HCT116 (cell line): ENCODE data around the gene LCE1A. TPM values are rescaled to one million over a fixed set of nuclear protein-coding genes. Genes with fewer than 3 reads are reported as not detected.
A peak's percentile ranks its signal among the peaks of the same experiment; 100 is the strongest.

ENCODE experiments used
- ATAC-seq: fragments of 200-7000 bp; cut with Tn5 transposase; 2 replicates; pipeline ENCODE4 v1.9.1; 2020; ENCODE audit warnings: mild to moderate bottlenecking, moderate library complexity
- BruUV-seq: library from RNA; stranded (reverse); fragments of 400-500 nt; replicated peaks from 2 replicates; lab custom pipeline; 2021; lab: Mats Ljungman, UMichigan
- CTCF ChIA-PET: fragments of 300-600 bp; sonication (Branson Sonifier 250); formaldehyde crosslinking; loops from one replicate; lab custom pipeline; 2021; ENCODE audit warnings: antibody characterized with exemption; lab: Charles Lee
- POLR2A ChIA-PET: fragments of 300-600, 350-600 bp; sonication (Branson Sonifier 250); formaldehyde crosslinking; loops from one replicate; lab custom pipeline; 2021; ENCODE audit warnings: antibody characterized with exemption; lab: Charles Lee
- RAD21 ChIA-PET, 2 experiments: fragments of 300-600 bp; sonication (Branson Sonifier 250); formaldehyde crosslinking; loops; one replicate each; lab custom pipeline; 2023; ENCODE audit warnings: low total read pairs in 2 of 2; ENCODE audit not compliant: uncharacterized antibody in 2 of 2, unreplicated experiment in 2 of 2, low non-redundant PET in 1 of 2; lab: Charles Lee
- DNase-seq: peaks from one replicate; pipeline ENCODE4 v3.0.0-alpha.2; 2010; ENCODE audit warnings: low read depth, low spot score
- H2AFZ ChIP-seq: fragments of 200-600 bp; shearing (Covaris generic), sonication (generic); 2 replicates; pipeline ENCODE4 v1.6.1; 2017; ENCODE audit warnings: low read depth, mixed run types, mixed read lengths, antibody characterized with exemption, low read length; ENCODE audit not compliant: poor library complexity, severe bottlenecking
- H3K27ac ChIP-seq: 2 replicates; pipeline ENCODE4 v1.5.1; 2012; ENCODE audit warnings: low read depth, low read length
- H3K27me3 ChIP-seq: fragments of 200-600 bp; sonication (generic); 2 replicates; pipeline ENCODE4 v1.6.1; 2016; ENCODE audit warnings: mixed run types, low read length, mixed read lengths; ENCODE audit not compliant: insufficient read depth
- H3K36me3 ChIP-seq, 2 experiments: fragments of 200-500 bp in 1 of 2; fragments of 200-600 bp in 1 of 2; sonication (Bioruptor generic) in 1 of 2; sonication (generic) in 1 of 2; 2 replicates each; pipeline versions ENCODE4 v1.5.1 to v1.6.1; 2014 to 2016; ENCODE audit warnings: low read length in 2 of 2, inconsistent platforms in 1 of 2, mixed read lengths in 1 of 2, mixed run types in 1 of 2; ENCODE audit not compliant: insufficient read depth in 2 of 2, control insufficient read depth in 1 of 2
- H3K4me1 ChIP-seq, 2 experiments: fragments of 200-600 bp in 1 of 2; sonication (generic) in 1 of 2; 2 replicates each; pipeline versions ENCODE4 v1.5.1 to v1.6.1; 2012 to 2017; ENCODE audit warnings: low read length in 2 of 2, inconsistent platforms in 1 of 2, mild to moderate bottlenecking in 1 of 2, mixed read lengths in 1 of 2, mixed run types in 1 of 2, moderate library complexity in 1 of 2; ENCODE audit not compliant: insufficient read depth in 2 of 2, control insufficient read depth in 1 of 2
- H3K4me2 ChIP-seq: fragments of 200-600 bp; sonication (generic); 2 replicates; pipeline ENCODE4 v1.6.1; 2017; ENCODE audit warnings: mixed run types, low read length, mixed read lengths
- H3K4me3 ChIP-seq, 2 experiments: fragments of 200-600 bp in 1 of 2; sonication (generic) in 1 of 2; replicated peaks in 1 of 2; 2 replicates each; pipeline ENCODE4 v1.5.1; 2011 to 2016; ENCODE audit warnings: low read length in 2 of 2, control low read depth in 1 of 2, low read depth in 1 of 2, mild to moderate bottlenecking in 1 of 2, mixed read lengths in 1 of 2, mixed run types in 1 of 2
- H3K79me2 ChIP-seq: fragments of 200-600 bp; sonication (generic); 2 replicates; pipeline ENCODE4 v1.6.1; 2017; ENCODE audit warnings: mild to moderate bottlenecking, mixed run types, low read length, moderate library complexity, mixed read lengths; ENCODE audit not compliant: insufficient read depth
- H3K9ac ChIP-seq: fragments of 200-600 bp; sonication (generic); 2 replicates; pipeline ENCODE4 v1.6.1; 2016; ENCODE audit warnings: low read length, mixed read lengths
- H3K9me2 ChIP-seq: fragments of 200-600 bp; sonication (generic), shearing (Covaris generic); 2 replicates; pipeline ENCODE4 v1.6.1; 2017; ENCODE audit warnings: mixed run types, mild to moderate bottlenecking, moderate library complexity; ENCODE audit not compliant: insufficient read depth
- H3K9me3 ChIP-seq, 2 experiments: fragments of 200-500 bp in 1 of 2; fragments of 200-600 bp in 1 of 2; sonication (Bioruptor generic) in 1 of 2; sonication (generic) in 1 of 2; 2 replicates each; pipeline ENCODE4 v1.6.1; 2014 to 2017; ENCODE audit warnings: low read length in 2 of 2, mixed read lengths in 2 of 2, inconsistent platforms in 1 of 2, low read depth in 1 of 2, mild to moderate bottlenecking in 1 of 2, mixed run types in 1 of 2, moderate library complexity in 1 of 2; ENCODE audit not compliant: control insufficient read depth in 1 of 2, insufficient read depth in 1 of 2
- H4K20me1 ChIP-seq: fragments of 200-600 bp; sonication (generic), shearing (Covaris generic); 2 replicates; pipeline ENCODE4 v1.6.1; 2017; ENCODE audit warnings: mixed run types, mild to moderate bottlenecking, moderate library complexity; ENCODE audit not compliant: insufficient read depth
- ATF3 ChIP-seq: IDR thresholded peaks from 2 replicates; pipeline ENCODE4 v1.6.1; 2012
- CEBPB ChIP-seq: IDR thresholded peaks from 2 replicates; pipeline ENCODE4 v1.6.1; 2012; ENCODE audit warnings: low read depth
- CTCF ChIP-seq, 3 experiments: fragments of 200-600 bp in 1 of 3; sonication (generic) in 1 of 3; IDR thresholded peaks in 2 of 3; conservative IDR thresholded peaks in 1 of 3; 2 replicates each; pipeline ENCODE4 v1.5.1; 2012 to 2017; ENCODE audit warnings: low read depth in 2 of 3, low read length in 2 of 3, antibody characterized with exemption in 1 of 3, borderline replicate concordance in 1 of 3, control low read depth in 1 of 3, mild to moderate bottlenecking in 1 of 3, mixed read lengths in 1 of 3, mixed run types in 1 of 3, moderate library complexity in 1 of 3; ENCODE audit not compliant: insufficient read depth in 1 of 3
- EGR1 ChIP-seq: IDR thresholded peaks from 2 replicates; pipeline ENCODE4 v1.6.1; 2012; ENCODE audit warnings: low read depth
- EZH2phosphoT487 ChIP-seq: fragments of 200-600 bp; IDR thresholded peaks from 2 replicates; pipeline ENCODE4 v1.6.1; 2018; ENCODE audit warnings: antibody characterized with exemption, borderline replicate concordance
- RAD21 ChIP-seq: IDR thresholded peaks from 2 replicates; pipeline ENCODE4 v1.6.1; 2012; ENCODE audit warnings: low read depth, mild to moderate bottlenecking
- SIN3A ChIP-seq: IDR thresholded peaks from 2 replicates; pipeline ENCODE4 v1.6.1; 2012; ENCODE audit warnings: low read depth
- SRF ChIP-seq: IDR thresholded peaks from 2 replicates; pipeline ENCODE4 v1.6.1; 2012; ENCODE audit warnings: low read depth
- intact Hi-C: fragments of 100-400 bp; cut with micrococcal nuclease; formaldehyde crosslinking; loops from 2 replicates; pipeline ENCODE4 v1.10.0; 2022
- total RNA-seq: library from RNA; stranded (reverse); gene quantifications from one replicate; pipeline ENCODE4 v1.2.1, GENCODE V29; 2021; ENCODE audit not compliant: unreplicated experiment

The LCE1A gene
- total RNA-seq, 1 experiment from 2014 or later, result not detected

GRCh38 chr1:152870831-152871730, 43.8 kb downstream of the LCE1A start:
- Histone ChIP-seq H3K4me2 (peak overlapping the region; percentile 31; the same call in 1 of the 2 replicates), H3K9me3 (no peaks in the 10 kb centered on the region), H3K9ac (no peak overlapping the region), H4K20me1 (no peaks in the 10 kb centered on the region; the same call in 1 of the 2 replicates), H3K27me3 (peaks cover 14% of the 10 kb centered on the region; the same call in 1 of the 2 replicates), H3K4me3 (no peak overlapping the region), H3K79me2 (no peaks in the 10 kb centered on the region), H3K4me1 (no peaks in the 10 kb centered on the region), H3K27ac (no peak overlapping the region), H3K36me3 (no peaks in the 10 kb centered on the region), H3K9me2 (no peaks in the 10 kb centered on the region), H2AFZ (no peak overlapping the region)
- peak; percentile 86 for ATAC-seq
- intact Hi-C loops, result loop anchor here (1.0 to 5.0 kb wide), 6 partner anchors 55 to 408 kb away; partner anchors contain the start of gene SPRR1B
- ChIA-PET CTCF (interaction anchor here (0.6 to 6.0 kb wide), 18 partner anchors 15 to 429 kb away, joined by 3 to 94 read pairs (median 4); no protein-coding TSS in a partner anchor), RAD21 (no interaction called here), POLR2A (no interaction called here)
- peak; percentile 52 for DNase-seq
- BruUV-seq, result no TSS peak
- TF ChIP-seq EGR1, result no peak
- peak; percentile 77 for TF ChIP-seq RAD21
- TF ChIP-seq SRF, result no peak
- no peak for TF ChIP-seq EZH2phosphoT487
- TF ChIP-seq CTCF (IDR thresholded peaks at IDR 0.05 in 2 of 3, conservative IDR thresholded peaks at IDR 0.05 in 1 of 3; ENCODE audit: borderline replicate concordance in 1 of 3, insufficient read depth in 1 of 3, low read depth in 2 of 3, low read length in 2 of 3), result peak; percentile 56 to 89 (median 75)
- no peak for TF ChIP-seq CEBPB
- TF ChIP-seq ATF3, result no peak
- TF ChIP-seq SIN3A, result no peak
